HG03460 (cell line): ENCODE measurements around the gene CD99L2.

ENCODE experiments used
- ATAC-seq: cut with Tn5 transposase; IDR thresholded peaks from one replicate; pipeline ENCODE4 v1.9.1; 2021; ENCODE audit not compliant: unreplicated experiment

CD99L2 gene

DNA sequence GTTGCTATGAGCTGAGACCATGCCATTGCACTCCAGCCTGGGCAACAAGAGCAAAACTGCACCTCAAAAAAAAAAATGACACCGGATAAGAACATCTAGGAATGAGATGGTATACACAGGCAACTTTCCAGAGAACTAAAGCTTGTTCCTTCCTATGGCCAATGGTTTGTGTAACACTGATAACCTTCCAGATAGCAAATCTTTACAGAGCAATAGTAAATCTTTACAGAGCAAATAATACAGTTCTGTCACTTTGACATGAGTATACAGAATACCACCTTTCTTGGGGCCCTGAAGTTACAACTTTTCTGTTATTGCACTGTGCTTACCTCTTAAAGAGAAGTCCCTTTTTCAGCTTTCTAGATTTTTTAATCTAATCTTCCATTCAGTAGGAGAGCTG, 91.6 kb downstream of the CD99L2 start:
- no peak for ATAC-seq

DNA sequence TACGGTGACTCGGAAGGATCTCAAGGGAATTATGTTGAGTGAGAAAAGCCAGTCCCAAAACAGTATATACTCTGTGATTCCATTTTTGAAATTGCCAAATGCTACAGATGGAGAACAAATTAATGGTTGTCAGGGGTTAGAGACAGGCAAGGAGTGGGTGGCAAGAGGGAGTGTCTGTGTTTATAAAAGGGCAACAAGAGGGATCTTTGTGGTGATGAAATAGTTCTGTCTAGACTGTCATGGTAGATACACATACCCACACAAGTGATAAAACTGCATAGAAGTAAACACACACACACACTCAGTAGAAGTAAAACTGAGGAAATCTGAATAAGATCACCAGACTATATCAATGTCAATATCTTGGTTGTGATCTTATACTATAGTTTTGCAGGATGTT, 92.7 kb downstream of the CD99L2 start:
- no peak for ATAC-seq

DNA sequence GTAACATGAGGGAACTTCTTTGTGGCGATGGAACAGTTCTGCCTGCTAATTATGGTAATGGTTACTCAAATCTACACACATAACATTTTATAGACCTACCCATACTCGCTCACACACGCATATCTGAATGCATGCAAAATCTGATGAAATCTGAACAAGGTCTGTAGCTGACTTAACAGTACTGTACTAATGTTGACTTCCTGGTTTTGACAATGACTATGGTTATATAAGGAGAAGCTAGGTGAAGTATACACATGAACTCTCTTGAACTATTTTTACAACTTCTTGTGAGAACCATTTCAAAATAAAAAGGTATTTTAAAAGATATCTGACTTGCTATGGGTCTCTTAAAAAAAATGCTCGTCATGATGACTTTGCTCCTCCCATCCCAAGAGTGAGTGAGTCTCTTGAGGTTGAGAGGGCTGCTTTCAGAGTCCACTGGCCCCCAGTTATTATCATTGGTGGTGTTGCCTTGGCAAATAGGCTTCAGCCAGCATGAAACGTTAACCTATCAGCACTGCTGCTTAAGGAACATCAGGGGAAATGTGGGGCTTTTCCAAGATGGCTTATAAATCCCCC, 105.4 kb downstream of the CD99L2 start:
- ATAC-seq: no peak

DNA sequence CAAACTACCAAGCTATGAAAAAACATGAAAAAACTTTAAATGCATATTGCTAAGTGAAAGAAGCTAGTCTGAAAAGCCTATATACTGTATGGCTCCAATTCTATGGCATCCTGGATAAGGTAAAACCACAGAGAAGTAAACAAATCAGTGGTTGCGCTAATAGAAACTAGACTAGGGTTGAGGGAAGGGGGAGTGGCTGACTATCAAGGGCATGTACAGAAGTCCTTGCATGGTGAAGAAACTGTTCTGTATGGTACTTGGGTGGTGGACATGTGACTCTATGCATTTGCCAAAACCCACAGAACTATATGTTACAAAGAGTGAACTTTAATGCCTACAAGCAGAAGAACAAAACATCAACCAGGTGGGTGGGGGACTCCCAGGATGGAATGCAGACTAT, 108.4 kb downstream of the CD99L2 start:
- no peak for ATAC-seq

DNA sequence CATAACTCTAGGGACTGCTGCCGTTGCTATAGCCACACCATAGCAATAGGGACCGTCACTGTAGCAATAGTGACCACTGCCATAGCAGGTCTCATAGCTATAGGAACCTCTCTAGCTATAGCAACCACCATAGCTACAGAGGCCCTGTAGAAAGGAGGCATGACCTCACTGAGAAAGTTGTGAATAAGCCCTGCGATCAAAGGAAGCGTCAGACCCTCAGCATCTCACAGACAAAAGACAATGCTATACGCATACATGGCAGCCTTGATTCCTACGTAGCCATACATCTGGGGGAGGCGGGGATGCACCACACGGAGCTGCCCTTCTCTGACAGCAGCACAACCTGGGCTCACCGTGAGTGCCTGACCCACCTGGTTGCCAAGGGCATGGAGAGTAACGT, 116.8 kb downstream of the CD99L2 start:
- ATAC-seq: no peak

DNA sequence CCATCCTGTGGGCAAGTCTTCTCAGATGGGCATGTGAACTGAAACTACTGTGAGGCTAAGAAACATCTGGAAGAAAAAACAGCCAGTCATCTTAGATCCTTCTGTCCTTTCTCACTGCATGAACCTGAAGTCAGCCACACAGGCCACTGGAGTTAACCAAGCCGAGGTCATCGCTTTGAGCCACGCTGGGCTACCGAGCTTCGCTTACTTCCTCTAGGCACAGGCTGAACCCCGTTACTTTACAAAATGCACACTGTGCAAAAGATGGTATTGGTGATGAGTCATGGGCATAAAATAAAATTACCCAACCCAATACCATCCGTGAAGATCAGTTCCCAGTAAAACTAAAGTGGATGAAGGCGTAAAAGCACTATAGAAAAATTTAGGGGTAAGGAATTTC, 119.1 kb downstream of the CD99L2 start:
- no peak for ATAC-seq

DNA sequence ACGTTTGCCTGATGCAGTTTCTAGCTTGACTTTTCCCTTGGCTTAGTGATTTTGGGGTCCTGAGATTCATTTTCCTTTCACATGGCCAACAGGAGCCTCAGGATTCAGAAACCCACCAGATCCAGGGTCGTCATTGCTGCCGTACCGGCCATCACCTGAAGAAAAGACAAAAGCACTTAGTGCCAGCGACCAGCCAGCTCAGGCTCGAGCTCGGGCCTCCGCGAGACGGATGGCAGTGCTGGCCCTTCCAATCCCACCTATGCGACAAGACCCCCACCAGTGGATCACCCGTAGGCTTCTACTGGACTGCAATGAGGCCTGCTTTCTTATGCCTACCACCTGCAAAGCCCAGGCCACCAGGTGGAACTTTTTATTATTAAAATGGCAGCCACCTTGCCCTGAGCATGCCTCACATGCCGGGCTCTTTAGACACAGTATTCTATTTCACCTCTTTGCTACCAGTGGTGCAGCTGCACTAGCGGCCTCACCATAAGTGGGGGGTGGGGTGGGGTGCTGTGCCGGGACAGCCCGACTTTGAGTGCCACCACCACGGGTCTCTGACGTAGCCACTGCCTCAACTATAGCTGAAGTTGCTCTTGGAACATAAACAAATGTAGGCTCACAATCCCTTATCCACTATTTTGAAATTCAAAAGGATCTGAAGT, 121.0 kb downstream of the CD99L2 start:
- ATAC-seq: no peak

DNA sequence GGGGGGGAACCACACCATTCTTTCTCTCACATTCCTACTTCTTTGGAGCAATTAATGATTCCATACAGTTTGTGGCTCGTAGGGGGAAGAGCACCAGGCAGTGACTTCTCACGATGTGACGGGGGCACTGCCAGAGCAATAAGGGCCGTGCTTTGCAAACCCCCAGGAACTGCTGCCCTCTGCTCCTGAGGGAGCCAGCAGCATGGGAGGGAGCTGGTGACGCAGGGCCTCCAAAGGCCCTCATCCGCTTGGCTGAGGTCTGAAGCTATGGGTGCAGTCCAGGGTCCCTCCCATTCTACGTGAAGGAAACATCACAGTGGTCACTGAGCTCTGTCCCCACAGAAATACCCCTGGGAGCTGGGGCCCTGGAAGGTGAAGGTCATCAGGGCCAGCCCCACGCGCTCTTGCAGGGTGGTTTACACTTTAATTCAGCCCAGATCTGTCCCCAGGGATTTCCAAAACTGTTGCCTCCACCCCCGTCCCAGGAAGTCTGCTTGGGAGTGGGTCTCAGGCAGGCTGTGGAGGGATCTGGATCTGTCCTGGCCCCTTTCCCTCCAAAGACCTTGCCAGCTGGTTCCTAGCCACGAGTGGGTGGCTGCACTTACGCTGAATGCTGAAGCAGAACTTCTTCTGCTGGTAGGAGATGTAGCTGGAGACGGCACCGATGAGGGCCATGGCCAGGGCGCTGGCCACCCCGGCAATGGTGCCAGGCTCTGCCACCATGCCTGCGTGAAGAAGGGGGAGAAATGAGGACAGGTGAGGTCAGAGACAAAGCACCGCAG, 122.7 kb downstream of the CD99L2 start:
- ATAC-seq: no peak

DNA sequence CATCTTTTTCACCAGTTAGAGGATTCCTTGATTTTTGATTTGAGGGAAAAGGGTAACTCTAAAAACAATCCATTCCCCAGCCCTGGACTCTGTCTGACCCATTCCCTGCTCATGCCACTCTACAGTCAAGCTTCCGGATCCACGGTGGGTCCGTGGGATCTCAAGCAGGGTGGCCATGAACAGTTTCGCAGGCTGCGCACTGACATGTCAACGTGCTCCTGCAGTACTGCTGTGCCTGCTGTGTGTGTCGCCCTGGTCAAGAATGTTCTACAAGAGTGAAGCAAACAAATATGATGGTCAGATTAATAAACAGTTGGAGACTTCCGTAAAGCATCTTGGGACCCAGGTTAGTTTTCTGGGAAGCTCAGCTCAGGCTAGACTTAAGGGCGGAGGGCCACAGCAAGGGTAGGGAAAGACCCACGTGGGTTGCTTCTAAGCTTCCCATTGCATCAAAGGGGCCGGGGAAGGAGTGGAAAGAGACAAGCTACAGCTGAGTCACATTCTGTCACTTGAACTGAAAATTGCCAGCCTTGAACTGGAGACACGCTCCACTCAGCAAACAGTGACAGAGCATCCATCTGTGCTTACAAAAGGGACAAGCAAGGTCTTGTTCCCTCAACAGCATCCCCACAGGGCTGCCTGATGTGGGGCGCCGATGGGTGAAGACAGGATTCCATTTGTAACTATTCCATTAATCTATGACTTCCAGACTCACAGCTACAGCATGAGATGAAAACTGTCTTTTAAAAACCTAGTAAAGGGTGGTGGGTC, 123.5 kb downstream of the CD99L2 start:
- no peak for ATAC-seq

DNA sequence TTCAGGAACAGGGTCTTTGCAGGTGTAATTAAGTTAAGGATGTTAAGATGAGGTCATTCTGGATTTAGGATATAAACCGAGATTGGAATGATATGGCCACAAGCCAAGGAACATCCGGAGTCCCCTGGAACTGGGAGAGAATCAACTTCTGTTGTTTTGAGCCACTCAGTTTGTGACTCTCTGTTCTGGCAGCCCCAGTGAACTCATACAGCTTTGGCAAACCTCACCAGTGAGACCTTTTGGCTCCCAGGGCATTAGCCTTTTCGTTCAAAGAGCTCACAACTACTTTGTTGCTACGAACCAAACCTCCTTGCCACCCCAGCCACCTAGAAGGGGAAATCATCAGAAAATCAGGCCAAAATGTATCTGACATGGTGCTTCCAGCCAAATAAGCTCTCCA, 124.8 kb downstream of the CD99L2 start:
- ATAC-seq: no peak

DNA sequence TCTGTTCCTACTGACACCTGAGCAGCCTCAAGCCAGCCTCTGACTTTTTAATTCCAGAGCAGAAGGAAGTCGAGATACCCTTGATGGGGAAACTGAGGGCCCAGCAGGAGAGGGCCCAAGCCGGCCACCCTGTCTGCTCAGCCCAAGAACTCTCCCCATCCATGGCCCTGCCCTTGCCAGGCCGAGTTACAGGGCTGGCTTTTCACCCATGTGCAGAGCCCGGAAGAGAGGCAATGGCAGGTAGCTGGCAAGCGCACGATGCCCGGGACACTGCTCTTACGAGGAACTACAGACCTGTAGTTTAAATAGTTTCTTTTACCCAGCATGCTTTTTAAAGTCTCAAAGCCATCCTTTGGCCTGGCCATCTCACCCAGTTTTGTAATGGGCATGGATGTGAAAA, 125.4 kb downstream of the CD99L2 start:
- ATAC-seq: no peak

DNA sequence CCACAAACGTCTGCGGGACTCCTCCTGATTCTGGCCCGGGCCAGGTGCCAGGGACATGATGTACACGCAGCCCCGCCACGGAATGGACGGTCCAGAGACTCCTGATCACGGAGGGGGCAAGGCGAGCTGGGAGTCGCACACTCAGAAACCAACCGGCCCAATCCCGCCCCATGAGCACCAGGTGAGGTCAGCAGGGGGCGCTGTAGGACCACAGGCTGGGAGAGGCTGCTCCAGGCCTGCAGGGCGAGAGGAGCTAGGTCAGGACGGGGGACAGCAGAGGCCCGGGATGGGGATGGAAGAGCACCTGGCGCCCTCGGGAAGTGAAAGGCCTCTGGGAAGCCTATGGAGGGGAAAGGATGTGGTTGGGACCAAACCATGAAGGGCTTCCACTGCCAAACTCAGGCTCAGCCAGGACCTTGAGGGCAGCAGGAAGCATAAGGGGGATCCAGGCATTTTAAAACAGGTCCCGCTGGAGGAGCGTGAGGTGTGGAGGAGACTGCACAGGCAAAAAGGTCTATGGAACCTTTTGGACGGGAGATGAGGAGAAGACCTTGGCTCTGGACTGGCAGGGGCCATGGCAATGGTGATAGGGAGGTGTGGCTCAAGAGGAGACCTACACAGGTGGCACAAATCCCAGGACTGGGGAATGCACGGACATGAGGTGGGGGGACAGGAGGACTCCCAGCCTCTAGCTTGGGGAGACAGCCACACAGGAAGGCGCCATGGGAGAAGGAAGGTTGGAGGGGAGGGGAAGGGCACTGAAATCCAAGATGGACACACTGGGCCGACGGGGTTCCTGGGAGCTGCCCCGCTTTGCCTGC, 126.1 kb downstream of the CD99L2 start:
- ATAC-seq: peak; percentile 84

DNA sequence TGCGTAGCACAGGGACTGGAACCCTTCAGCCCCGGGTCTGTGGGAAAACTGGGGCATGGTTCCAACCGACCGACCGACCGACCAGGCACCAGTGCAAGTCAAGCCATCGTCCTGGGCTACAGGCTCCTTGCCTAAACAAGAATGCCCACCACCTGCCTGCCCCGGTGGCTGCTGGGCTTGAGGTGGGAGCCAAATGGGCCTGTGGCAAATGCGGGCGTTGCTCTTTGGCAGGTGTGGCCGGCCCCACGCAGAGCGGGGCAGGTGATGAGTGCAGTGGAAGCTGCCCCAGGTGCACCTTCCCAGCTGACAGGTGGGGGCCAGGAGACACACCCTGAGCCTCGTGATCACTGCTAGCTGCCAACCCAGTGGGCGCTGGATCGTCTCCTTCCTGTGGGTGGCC, 127.4 kb downstream of the CD99L2 start:
- no peak for ATAC-seq

DNA sequence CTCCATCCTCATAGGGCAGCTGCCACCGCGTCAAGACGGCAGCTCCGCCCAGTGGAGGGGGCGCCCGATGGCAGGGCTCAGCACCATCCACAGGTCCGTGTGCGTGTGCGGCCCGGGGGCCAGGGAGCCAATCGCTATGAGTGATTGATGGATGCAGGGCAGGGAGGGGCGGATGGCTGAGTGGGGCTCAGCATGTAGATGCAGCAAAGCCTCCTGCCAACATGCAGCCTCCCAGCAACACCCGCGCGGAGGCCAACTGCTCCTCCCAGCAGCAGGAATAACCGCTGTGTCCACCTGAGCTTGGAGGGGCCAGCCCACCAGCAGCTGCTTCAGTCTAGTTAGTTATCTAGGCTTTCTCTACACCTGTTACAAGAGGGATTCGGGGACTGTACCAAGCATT, 127.8 kb downstream of the CD99L2 start:
- no peak for ATAC-seq

DNA sequence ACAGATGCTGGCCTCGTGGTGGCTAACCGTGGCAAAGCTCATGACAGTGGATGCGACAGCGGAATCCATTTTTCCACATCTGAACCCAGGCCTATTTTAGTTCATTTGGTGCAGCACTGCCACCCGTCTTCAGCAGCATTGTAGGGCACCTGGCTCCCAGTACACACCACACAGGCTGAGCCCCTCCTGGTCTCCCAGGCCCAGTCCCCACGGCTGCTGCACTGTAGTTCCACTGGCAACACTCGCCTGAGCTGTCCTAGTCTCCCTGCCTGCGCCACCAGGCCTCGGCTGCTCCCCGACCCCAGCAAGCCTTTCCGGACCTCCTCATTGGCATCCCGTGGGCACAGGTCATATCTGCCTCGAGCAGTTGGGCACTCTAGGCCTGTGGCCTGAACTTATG, 129.1 kb downstream of the CD99L2 start:
- ATAC-seq: no peak

DNA sequence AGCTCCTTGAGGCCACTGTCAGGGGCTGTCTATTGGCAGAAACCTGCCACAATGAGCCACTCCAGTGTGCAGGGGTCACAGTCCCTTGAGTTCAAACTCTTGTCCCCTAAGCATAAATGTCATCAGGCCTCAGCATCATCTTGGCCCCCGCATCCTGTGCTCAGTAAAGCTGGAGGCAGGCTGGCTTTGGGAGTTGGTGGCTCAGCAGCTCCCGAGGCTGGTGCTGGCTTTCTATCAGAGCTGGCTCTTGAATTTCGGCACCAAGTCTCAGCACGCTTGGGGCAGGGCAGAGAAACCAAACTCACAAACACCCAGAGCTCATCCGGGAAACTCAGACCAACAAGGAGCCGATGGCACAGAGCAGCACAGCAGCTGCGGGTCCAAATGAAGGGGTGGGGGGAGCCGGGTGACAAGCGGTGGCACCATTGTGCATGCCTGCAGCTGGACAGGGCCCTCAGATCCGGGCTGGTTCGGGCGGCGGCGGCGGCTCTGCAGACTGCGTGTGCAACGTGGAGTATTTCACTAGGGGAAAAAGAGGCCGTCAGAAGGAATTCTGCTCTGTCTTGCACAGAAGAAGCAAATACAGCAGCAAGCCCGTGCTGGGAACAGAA, 129.8 kb downstream of the CD99L2 start:
- no peak for ATAC-seq

DNA sequence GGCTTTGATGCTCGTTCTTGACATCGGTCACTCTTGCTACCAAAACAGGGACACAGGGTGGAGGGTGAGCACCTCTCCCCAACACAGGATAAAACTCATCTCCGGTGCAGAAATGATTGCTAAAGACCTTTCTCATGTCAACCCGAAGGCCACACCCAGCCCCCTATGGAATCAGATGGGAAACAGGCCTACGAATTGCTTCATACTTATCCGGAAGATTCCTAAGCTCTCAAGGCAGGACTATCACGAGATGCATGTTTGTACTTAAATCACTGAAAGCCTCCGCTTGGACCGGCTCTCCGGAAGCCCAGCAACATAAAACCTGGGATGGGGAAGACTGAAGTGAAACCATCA, 130.4 kb downstream of the CD99L2 start:
- no peak for ATAC-seq

DNA sequence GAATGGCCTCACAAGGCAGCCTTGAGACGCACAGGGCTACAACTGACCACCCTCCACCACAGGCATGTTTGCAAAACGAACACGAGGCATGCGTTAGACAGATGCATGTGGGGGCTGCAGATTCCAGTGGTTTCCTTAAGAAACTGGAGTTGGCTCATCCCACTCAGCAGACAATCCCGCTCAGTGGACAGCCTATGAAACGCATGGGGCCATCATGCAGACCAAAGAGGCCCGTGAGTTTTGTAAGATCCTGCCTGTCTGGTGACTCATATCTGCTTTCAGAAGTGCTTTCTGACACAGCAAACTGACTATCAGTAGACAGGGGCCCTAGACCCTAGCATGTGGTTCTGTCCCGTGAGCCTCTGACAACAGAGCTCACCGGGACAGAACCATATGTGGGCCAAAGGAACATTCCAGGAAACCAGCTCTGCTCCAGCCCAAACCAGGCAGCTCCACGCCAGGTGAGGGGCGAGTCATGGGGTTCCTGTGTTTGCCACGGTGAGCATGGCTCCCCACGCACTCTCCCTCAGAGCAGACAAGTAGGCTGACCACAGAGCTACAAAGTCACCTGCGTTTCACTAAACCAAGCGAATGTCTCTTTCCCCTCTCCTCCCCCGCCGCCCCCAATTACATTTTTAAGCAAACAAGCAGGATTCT, 130.9 kb downstream of the CD99L2 start:
- no peak for ATAC-seq

DNA sequence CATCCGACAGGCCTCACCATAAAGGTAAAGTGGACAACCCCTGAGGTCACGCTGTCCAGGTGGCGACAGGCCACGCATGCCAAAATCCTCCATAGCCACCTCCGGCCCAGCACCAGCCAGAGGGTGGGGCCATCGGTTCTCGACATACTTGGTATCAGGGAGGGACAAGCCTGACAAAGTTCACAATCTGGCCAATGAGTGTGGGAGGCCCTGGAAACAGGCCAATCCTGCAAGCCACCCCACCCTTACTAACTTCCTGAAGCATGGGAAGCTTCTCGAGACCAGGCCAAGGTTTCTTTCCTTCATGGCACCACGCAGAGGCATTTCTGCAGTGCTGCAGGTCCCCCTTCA, 131.4 kb downstream of the CD99L2 start:
- ATAC-seq: no peak
